HUES6 (cell line): ENCODE measurements around the gene TMC1.
"Not testable (repeated sequence)": the region's sequence is repeated elsewhere in the genome, so short reads cannot be mapped to it uniquely, and the experiment has no call there.

Source experiments
- H3K27ac ChIP-seq: 2 replicates; pipeline ENCODE4 v1.7.0; 2013; ENCODE audit warnings: low read depth, mild to moderate bottlenecking, low read length, inconsistent platforms
- H3K27me3 ChIP-seq: 2 replicates; pipeline ENCODE4 v1.6.1; 2013; ENCODE audit warnings: low read length; ENCODE audit not compliant: control insufficient read depth, insufficient read depth
- H3K36me3 ChIP-seq: 2 replicates; pipeline ENCODE4 v1.6.1; 2013; ENCODE audit warnings: low read length; ENCODE audit not compliant: control insufficient read depth, insufficient read depth
- H3K4me1 ChIP-seq: 2 replicates; pipeline ENCODE4 v1.6.1; 2013; ENCODE audit warnings: low read length; ENCODE audit not compliant: control insufficient read depth, insufficient read depth
- H3K4me3 ChIP-seq: 2 replicates; pipeline ENCODE4 v1.5.1; 2013; ENCODE audit warnings: low read depth, low read length
- H3K9ac ChIP-seq: one replicate; pipeline ENCODE4 v1.6.1; 2013; ENCODE audit warnings: mild to moderate bottlenecking, low read length
- H3K9me3 ChIP-seq: 2 replicates; pipeline ENCODE4 v1.6.1; 2013; ENCODE audit warnings: low read depth, low read length; ENCODE audit not compliant: control insufficient read depth, insufficient read depth

TMC1 gene

GRCh38 chr9:72521416-72521815 lies at the start of gene TMC1:
Gene TMC1, plus strand, starts transcription at chr9:72521608. Its CDS starts 127,041 bp downstream, at chr9:72648649.
- not testable (repeated sequence) for H3K36me3 ChIP-seq, H3K4me3 ChIP-seq, H3K9ac ChIP-seq, H3K27ac ChIP-seq, H3K27me3 ChIP-seq, H3K9me3 ChIP-seq, H3K4me1 ChIP-seq

DNA sequence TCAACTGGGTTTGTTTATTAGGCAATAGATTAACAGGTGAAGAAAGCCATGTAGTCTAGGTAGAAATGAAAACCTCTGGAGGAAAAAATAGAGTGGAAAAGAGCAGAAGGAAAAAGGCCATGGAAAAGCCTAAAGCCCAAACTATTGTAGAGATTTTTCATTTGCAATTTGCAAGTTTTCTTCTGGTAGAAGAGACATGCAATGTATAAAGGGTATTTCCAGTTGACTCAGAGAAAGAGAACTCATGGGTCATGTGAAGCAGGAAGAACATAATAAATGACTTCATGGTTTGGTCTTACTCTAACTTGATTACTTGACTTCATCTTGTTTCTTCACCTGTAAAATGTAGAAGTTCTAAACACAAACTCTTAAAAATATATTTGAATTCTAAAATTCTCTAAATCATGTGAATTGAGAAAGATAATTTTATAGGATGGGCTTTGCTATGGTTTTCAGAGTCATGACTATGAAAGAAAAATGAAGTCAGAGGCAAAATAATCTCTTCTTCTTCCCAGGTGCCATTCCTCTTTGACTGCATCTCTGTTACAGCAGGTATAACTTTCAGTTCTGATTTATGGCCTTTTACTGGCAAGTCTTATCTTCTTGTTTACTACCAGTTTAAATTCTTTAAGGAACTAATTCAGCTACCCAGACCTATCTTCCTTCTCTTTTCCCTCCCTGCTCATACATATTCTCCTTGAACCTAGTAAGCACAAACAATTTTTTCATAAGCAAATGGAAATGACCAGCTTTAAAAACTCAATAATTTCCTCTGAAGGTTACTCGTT lies 47.7 kb upstream of the TMC1 start:
- Histone ChIP-seq H3K36me3 (no peaks in the 10 kb centered on the region), H3K4me1 (peaks cover 19% of the 10 kb centered on the region), H3K27ac (no peak overlapping the region), H3K9ac (no peak overlapping the region), H3K27me3 (no peaks in the 10 kb centered on the region), H3K9me3 (no peaks in the 10 kb centered on the region), H3K4me3 (no peak overlapping the region)

DNA sequence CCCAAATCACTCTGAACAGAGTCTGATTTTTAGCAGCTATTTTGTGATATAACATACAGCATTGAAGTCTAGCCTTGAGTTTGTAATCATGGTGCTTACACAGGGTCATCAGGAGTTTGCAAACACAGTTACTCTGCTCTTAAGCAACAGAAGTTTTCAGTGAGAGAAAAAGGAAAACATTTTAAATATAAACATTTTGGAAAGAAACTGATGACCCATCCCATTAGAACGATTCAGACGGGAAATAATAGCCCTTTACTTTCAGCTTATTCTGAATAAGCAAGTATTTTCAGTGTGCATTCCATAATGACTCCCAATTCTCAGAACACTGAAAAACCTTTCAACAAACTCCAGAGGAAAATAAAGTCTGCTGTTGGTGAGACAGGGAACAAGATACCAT lies 46.7 kb upstream of the TMC1 start:
- Histone ChIP-seq H3K9ac (no peak overlapping the region), H3K27me3 (no peaks in the 10 kb centered on the region), H3K27ac (no peak overlapping the region), H3K4me1 (peaks cover 19% of the 10 kb centered on the region), H3K36me3 (no peaks in the 10 kb centered on the region), H3K9me3 (0 out of 2 replicates have a peak, but pooled peaks cover 3% of the 10 kb centered on the region), H3K4me3 (no peak overlapping the region)

GRCh38 chr9:72476100-72476499 lies 45.3 kb upstream of the TMC1 start:
- Histone ChIP-seq H3K4me1 (peaks cover 19% of the 10 kb centered on the region), H3K27ac (no peak overlapping the region), H3K9ac (no peak overlapping the region), H3K27me3 (no peaks in the 10 kb centered on the region), H3K4me3 (no peak overlapping the region), H3K9me3 (0 out of 2 replicates have a peak, but pooled peaks cover 3% of the 10 kb centered on the region), H3K36me3 (no peaks in the 10 kb centered on the region)

- no peak overlapping the region for H3K9ac ChIP-seq
- 0 out of 2 replicates have a peak, but pooled peaks cover 3% of the 10 kb centered on the region for H3K9me3 ChIP-seq
- H3K36me3 ChIP-seq, result no peaks in the 10 kb centered on the region
- peaks cover 19% of the 10 kb centered on the region for H3K4me1 ChIP-seq
- H3K4me3 ChIP-seq, result no peak overlapping the region
- H3K27ac ChIP-seq, result peak overlapping the region; percentile 50; the same call in 1 of the 2 replicates
- no peaks in the 10 kb centered on the region for H3K27me3 ChIP-seq
These were observed 44.6 kb upstream of the TMC1 start for GRCh38 chr9:72476617-72477437.

GRCh38 chr9:72477930-72478518 lies 43.4 kb upstream of the TMC1 start:
- Histone ChIP-seq H3K27ac (no peak overlapping the region; the same call in 1 of the 2 replicates), H3K4me1 (peaks cover 19% of the 10 kb centered on the region), H3K27me3 (no peaks in the 10 kb centered on the region), H3K4me3 (peak overlapping the region; percentile 11; the same call in 1 of the 2 replicates), H3K9ac (no peak overlapping the region), H3K36me3 (no peaks in the 10 kb centered on the region), H3K9me3 (0 out of 2 replicates have a peak, but pooled peaks cover 3% of the 10 kb centered on the region)

- no peak overlapping the region for H3K27ac ChIP-seq
- H3K27me3 ChIP-seq, result no peaks in the 10 kb centered on the region
- no peaks in the 10 kb centered on the region for H3K36me3 ChIP-seq
- 0 out of 2 replicates have a peak, but pooled peaks cover 3% of the 10 kb centered on the region for H3K9me3 ChIP-seq
- H3K4me3 ChIP-seq, result no peak overlapping the region
- H3K4me1 ChIP-seq, result peaks cover 19% of the 10 kb centered on the region
- H3K9ac ChIP-seq, result no peak overlapping the region
These were observed 42.4 kb upstream of the TMC1 start for GRCh38 chr9:72478966-72479365.

- not testable (repeated sequence) for H3K9me3 ChIP-seq, H3K27ac ChIP-seq
These were observed 41.1 kb upstream of the TMC1 start for GRCh38 chr9:72480261-72480660.

GRCh38 chr9:72480921-72481320 lies 40.5 kb upstream of the TMC1 start:
- H3K36me3 ChIP-seq, result no peaks in the 10 kb centered on the region
- H3K9me3 ChIP-seq, result 0 out of 2 replicates have a peak, but pooled peaks cover 3% of the 10 kb centered on the region
- no peaks in the 10 kb centered on the region for H3K27me3 ChIP-seq
- H3K4me1 ChIP-seq, result peaks cover 20% of the 10 kb centered on the region
- no peak overlapping the region for H3K27ac ChIP-seq
- H3K9ac ChIP-seq, result no peak overlapping the region
- H3K4me3 ChIP-seq, result no peak overlapping the region

More at GRCh38 chr9:72480261-72480660, 41.1 kb upstream of the TMC1 start:
- peaks cover 19% of the 10 kb centered on the region for H3K4me1 ChIP-seq
- not testable (repeated sequence) for H3K36me3 ChIP-seq, H3K4me3 ChIP-seq, H3K27me3 ChIP-seq, H3K9ac ChIP-seq

- H3K4me1 ChIP-seq, result peaks cover 10% of the 10 kb centered on the region; the same call in 1 of the 2 replicates
- H3K4me3 ChIP-seq, result no peak overlapping the region
- H3K9ac ChIP-seq, result no peak overlapping the region
- H3K9me3 ChIP-seq, result no peaks in the 10 kb centered on the region
- H3K27ac ChIP-seq, result no peak overlapping the region
- H3K36me3 ChIP-seq, result no peaks in the 10 kb centered on the region
- no peaks in the 10 kb centered on the region for H3K27me3 ChIP-seq
These were observed 35.4 kb upstream of the TMC1 start for GRCh38 chr9:72485821-72486593.
